Sigmoid colon (tissue), 7 donors: ENCODE data around the gene ASAP2. TPM values are rescaled to one million over a fixed set of nuclear protein-coding genes. Genes with fewer than 3 reads are reported as not detected.

Experiments
- DNase-seq: peaks from one replicate; pipeline ENCODE4 v3.0.0-alpha.2; 2019
- H3K27ac ChIP-seq, 4 donors: fragments of 200-600 bp; sonication (generic); one replicate each; pipeline ENCODE4 v1.5.1; 2016 to 2019; ENCODE audit warnings: mild to moderate bottlenecking in 1 of 4
- H3K27me3 ChIP-seq, 3 donors: fragments of 200-600 bp; sonication (generic); one replicate each; pipeline ENCODE4 v1.5.1; 2019; ENCODE audit warnings: mild to moderate bottlenecking in 1 of 3
- H3K36me3 ChIP-seq, 4 donors: fragments of 200-600 bp; sonication (generic); one replicate each; pipeline ENCODE4 v1.5.1; 2016 to 2019
- H3K4me1 ChIP-seq, 4 donors: fragments of 200-600 bp; sonication (generic); one replicate each; pipeline ENCODE4 v1.5.1; 2017 to 2019
- H3K4me3 ChIP-seq, 4 donors: fragments of 200-600 bp; sonication (generic); one replicate each; pipeline ENCODE4 v1.5.1; 2017 to 2019; ENCODE audit warnings: mild to moderate bottlenecking in 2 of 4, moderate library complexity in 1 of 4
- H3K9me3 ChIP-seq, 4 donors: fragments of 200-600 bp in 3 of 4; sonication (generic) in 3 of 4; one replicate each; pipeline versions ENCODE4 v1.5.1 to v1.6.1; 2013 to 2019
- CTCF ChIP-seq, 4 experiments: fragments of 450-650 bp in 3 of 4; fragments of 200-600 bp in 1 of 4; IDR thresholded peaks; one replicate each; pipeline ENCODE4 v1.5.1; 2016 to 2019; ENCODE audit warnings: antibody characterized with exemption in 4 of 4, mild to moderate bottlenecking in 3 of 4, moderate library complexity in 2 of 4
- EP300 ChIP-seq, 4 donors: sonication (generic); formaldehyde crosslinking; IDR thresholded peaks; one replicate each; pipeline ENCODE4 v1.6.1; 2017; ENCODE audit warnings: antibody characterized with exemption in 4 of 4
- POLR2A ChIP-seq, 2 donors: fragments of 450-650 bp; IDR thresholded peaks; one replicate each; pipeline ENCODE4 v1.6.1; 2016; ENCODE audit warnings: antibody characterized with exemption in 2 of 2, mild to moderate bottlenecking in 2 of 2, moderate library complexity in 2 of 2
- POLR2AphosphoS5 ChIP-seq, 4 donors: sonication (generic); formaldehyde crosslinking; IDR thresholded peaks; one replicate each; pipeline ENCODE4 v1.6.1; 2017; ENCODE audit warnings: antibody characterized with exemption in 4 of 4
- WGBS, 2 donors: extraction: QIAGEN DNeasy Blood & Tissue Kit; methylation state at CpG; one replicate each; pipeline ENCODE4 v1.1.7; 2013; 5-methylcytosine and 5-hydroxymethylcytosine counted together
- intact Hi-C: fragments of 100-400 bp; cut with DNase I; formaldehyde crosslinking; loops from one replicate; pipeline ENCODE4 v1.15.1; 2023
- polyA plus RNA-seq, 3 donors: library from polyadenylated mRNA; stranded (reverse); fragments of 200-250 nt; gene quantifications; one replicate each; pipeline ENCODE4 v1.2.3, GENCODE V29; 2013
- total RNA-seq, 4 donors: library from RNA; depleted of rRNA; stranded (reverse); fragments of >200 nt; gene quantifications; one replicate each; pipeline ENCODE4 v1.1.0, GENCODE V29; 2016
- donor health status: healthy with polysubstance abuse.
- donor health status: Bipolar disorder and iron deficiency.
- donor health status: healthy.

ASAP2 gene
- total and polyA plus RNA-seq, 7 donors = 15.1 to 56.5 (median 25.8) TPM

DNA sequence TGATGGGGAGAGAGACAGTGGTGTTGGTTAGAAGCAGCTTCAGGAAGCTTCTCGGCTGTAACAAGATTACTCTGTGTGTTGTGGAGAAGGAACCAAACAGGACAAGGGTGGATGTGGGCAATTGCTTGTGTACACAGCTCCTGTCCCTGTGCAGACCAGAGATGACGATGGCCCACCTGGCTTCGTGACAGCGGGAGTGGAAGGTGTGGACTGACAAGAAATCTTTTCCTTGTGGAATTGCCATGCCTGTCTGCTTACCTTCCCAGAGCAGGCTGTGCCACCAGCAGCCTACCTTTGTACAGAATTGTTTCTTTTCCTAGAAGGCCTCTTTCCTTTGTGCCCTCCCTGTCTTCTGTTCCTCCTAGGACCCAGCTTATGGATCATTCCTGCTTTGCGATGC lies 122.9 kb downstream of the ASAP2 start:
- DNase-seq = no peak
- H3K4me3 ChIP-seq = no peak overlapping the region
- peaks cover 0 to 22% (median 0%) of the 10 kb centered on the region in 4 donors for H3K36me3 ChIP-seq
- H3K27ac ChIP-seq = no peak overlapping the region
- TF ChIP-seq POLR2AphosphoS5 (IDR thresholded peaks at IDR 0.05) = no peak
- no peak for TF ChIP-seq CTCF (IDR thresholded peaks at IDR 0.05)
- no peak for TF ChIP-seq EP300 (IDR thresholded peaks at IDR 0.05)
- no peak for TF ChIP-seq POLR2A (IDR thresholded peaks at IDR 0.05)
- H3K9me3 ChIP-seq = no peaks in the 10 kb centered on the region
- intact Hi-C loops = no loop called here
- 37 to 77% methylated on average over 5 of the region's 5 CpGs for WGBS, 2 donors
- H3K27me3 ChIP-seq = no peaks in the 10 kb centered on the region
- H3K4me1 ChIP-seq = peaks cover 0 to 39% (median 13%) of the 10 kb centered on the region in 4 donors

- DNase-seq = no peak
- intact Hi-C loops = loop anchor here (10.0 kb wide), 1 partner anchor 456 kb away; no protein-coding TSS in a partner anchor
- Histone ChIP-seq H3K27ac (peak overlapping the region in 1 of 4 donors; percentile 0), H3K4me3 (no peak overlapping the region), H3K4me1 (peaks cover 0 to 39% (median 13%) of the 10 kb centered on the region in 4 donors), H3K9me3 (no peaks in the 10 kb centered on the region), H3K27me3 (no peaks in the 10 kb centered on the region), H3K36me3 (peaks cover 0 to 30% (median 0%) of the 10 kb centered on the region in 4 donors)
- TF ChIP-seq EP300 (IDR thresholded peaks at IDR 0.05) = no peak
- no peak for TF ChIP-seq CTCF (IDR thresholded peaks at IDR 0.05)
- TF ChIP-seq POLR2A (IDR thresholded peaks at IDR 0.05) = no peak
- no peak for TF ChIP-seq POLR2AphosphoS5 (IDR thresholded peaks at IDR 0.05)
- WGBS, 2 donors = 68 to 90% methylated on average over 19 of the region's 19 CpGs
These were observed 124.1 kb downstream of the ASAP2 start for GRCh38 chr2:9330612-9331270.

- TF ChIP-seq POLR2AphosphoS5 (IDR thresholded peaks at IDR 0.05) (no peak), POLR2A (IDR thresholded peaks at IDR 0.05) (no peak), CTCF (IDR thresholded peaks at IDR 0.05) (no peak), EP300 (IDR thresholded peaks at IDR 0.05) (no peak)
- Histone ChIP-seq H3K36me3 (peaks cover 0 to 30% (median 0%) of the 10 kb centered on the region in 4 donors), H3K27ac (no peak overlapping the region), H3K4me1 (peaks cover 0 to 45% (median 17%) of the 10 kb centered on the region in 4 donors), H3K27me3 (no peaks in the 10 kb centered on the region), H3K4me3 (no peak overlapping the region), H3K9me3 (no peaks in the 10 kb centered on the region)
- intact Hi-C loops = loop anchor here (1.0 to 10.0 kb wide), 2 partner anchors 125 to 457 kb away; partner anchors contain the start of gene ASAP2
- 82 to 89% methylated on average over 7 of the region's 7 CpGs for WGBS, 2 donors
- DNase-seq = no peak
These were observed 125.1 kb downstream of the ASAP2 start for GRCh38 chr2:9331704-9332103.

- peak overlapping the region in 2 of 4 donors; percentile 60 to 73 for H3K27ac ChIP-seq
- 78 to 89% methylated on average over 13 of the region's 13 CpGs for WGBS, 2 donors
- no peak for DNase-seq
These were observed 125.7 kb downstream of the ASAP2 start for GRCh38 chr2:9332136-9332852.

More at GRCh38 chr2:9332136-9332852, 125.7 kb downstream of the ASAP2 start:
- H3K27me3 ChIP-seq = no peaks in the 10 kb centered on the region
- H3K4me3 ChIP-seq = no peak overlapping the region
- peaks cover 0 to 45% (median 19%) of the 10 kb centered on the region in 4 donors for H3K4me1 ChIP-seq
- intact Hi-C loops = loop anchor here (1.0 to 10.0 kb wide), 2 partner anchors 126 to 457 kb away; partner anchors contain the start of gene ASAP2
- H3K9me3 ChIP-seq = no peaks in the 10 kb centered on the region
- TF ChIP-seq EP300 (IDR thresholded peaks at IDR 0.05) (no peak), CTCF (IDR thresholded peaks at IDR 0.05) (no peak), POLR2A (IDR thresholded peaks at IDR 0.05) (no peak), POLR2AphosphoS5 (IDR thresholded peaks at IDR 0.05) (no peak)
- peaks cover 0 to 30% (median 0%) of the 10 kb centered on the region in 4 donors for H3K36me3 ChIP-seq
